LNCAP (cell line): ENCODE measurements around the gene CAMTA1.

ENCODE experiments used
- TF ChIP-seq, protein P1 (sequence below): fragments of 450-650 bp; IDR thresholded peaks from 2 replicates; pipeline ENCODE4 v1.5.1; 2017; ENCODE audit warnings: mild to moderate bottlenecking

The CAMTA1 gene

DNA sequence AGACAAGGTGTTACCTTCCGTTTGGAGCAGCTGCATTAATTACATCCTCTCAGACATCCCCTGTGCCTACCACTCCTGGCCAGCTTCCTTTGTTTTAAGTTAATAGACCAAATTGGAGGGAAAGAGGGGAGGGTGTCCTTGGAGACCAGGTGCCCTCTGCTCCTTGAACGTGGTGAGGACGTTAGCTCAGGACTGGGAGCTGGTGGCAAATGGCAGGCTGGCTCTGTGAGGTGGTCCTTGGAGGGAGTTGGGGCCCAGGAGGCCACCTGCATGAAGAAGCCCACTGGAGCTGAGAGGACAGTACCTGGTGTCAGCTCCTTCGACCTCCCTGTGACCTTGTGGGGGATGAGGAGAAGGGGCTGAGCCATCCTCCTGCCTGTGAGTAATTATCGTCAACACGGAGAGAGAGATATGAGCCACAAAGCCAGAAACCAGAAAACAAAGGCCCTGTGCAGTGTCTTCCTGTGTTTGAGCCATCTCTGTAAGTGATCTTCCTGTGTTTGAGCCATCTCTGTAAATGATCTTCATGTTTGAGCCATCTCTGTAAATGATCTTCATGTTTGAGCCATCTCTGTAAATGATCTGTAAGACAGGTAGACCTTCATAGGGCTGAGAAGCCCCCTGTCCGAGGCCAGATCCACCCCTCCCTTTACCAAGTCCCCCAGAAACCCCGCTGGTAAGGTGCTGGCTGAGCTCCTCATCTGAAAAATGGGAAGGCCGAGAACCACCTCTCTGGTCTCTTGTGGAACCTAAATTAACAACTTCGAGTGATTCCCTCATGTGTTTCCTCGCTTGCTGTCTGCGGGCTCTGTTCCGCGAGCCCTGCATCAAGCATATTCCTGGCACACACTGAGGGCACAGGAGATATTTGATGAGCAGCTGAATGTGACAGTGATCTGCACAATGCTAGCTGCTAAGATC is 126.0 kb downstream of the CAMTA1 start:
- TF ChIP-seq, protein P1, sequence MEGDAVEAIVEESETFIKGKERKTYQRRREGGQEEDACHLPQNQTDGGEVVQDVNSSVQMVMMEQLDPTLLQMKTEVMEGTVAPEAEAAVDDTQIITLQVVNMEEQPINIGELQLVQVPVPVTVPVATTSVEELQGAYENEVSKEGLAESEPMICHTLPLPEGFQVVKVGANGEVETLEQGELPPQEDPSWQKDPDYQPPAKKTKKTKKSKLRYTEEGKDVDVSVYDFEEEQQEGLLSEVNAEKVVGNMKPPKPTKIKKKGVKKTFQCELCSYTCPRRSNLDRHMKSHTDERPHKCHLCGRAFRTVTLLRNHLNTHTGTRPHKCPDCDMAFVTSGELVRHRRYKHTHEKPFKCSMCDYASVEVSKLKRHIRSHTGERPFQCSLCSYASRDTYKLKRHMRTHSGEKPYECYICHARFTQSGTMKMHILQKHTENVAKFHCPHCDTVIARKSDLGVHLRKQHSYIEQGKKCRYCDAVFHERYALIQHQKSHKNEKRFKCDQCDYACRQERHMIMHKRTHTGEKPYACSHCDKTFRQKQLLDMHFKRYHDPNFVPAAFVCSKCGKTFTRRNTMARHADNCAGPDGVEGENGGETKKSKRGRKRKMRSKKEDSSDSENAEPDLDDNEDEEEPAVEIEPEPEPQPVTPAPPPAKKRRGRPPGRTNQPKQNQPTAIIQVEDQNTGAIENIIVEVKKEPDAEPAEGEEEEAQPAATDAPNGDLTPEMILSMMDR = no peak

DNA sequence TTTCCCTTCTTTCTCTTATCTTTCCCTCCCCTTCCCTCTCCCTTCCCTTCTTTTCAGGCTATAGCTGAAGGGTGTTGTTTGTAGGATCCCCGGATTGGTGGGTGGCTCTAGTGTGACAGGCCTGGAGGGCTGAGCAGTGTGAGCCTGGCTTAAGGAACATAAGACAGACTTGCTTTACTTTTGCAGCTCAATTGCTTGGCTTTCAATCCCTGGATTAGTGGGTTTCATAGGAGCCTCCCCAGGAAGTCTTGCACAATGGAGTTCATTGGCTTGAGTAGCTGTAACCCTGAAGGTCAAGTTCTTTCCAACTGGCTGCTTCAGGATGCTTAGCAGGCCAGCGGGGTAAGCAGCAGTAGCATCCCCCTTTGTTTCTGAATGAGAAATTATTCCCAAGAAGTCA is 126.7 kb downstream of the CAMTA1 start:
- TF ChIP-seq, protein P1 = no peak

DNA sequence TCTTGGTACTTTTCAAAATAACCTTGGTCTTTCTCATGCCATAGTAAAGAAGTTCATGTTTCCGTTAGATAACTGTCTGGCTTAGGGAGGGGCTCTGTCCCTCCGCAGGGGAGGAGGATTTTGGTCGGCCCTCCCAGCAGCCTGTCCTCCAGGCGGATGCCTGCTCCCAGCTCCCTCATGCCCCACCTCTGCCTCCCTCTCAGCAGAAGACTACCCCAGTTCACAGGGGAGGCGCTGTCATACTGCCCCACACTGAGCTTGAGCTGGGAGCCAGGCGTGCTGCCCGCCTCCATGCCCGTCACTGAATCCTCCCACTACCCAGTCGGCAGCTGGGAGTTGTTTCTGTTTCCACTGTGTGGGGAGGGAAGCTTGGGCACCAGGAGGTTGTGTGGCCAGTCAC is 127.3 kb downstream of the CAMTA1 start:
- TF ChIP-seq, protein P1 = no peak

DNA sequence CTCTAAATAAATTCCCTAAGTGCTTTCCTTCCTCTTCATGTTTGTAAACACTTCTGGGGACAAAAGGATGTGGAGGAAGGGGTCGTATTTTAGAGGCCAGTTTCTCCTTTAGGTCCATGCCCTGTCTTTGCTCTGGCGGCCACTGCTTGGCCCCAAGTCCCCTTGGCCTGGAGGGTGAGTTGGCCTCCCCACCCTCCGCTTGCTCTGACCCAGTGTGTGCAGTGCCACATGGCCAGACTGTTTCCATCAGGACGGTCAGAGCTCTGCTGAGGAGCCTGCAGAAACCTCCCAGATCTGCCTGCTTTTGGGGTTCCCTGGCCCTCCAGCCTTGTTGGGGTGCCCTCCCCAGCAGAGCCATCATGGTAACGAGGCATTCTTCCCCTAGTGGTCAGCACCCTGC is 127.8 kb downstream of the CAMTA1 start:
- TF ChIP-seq, protein P1 = no peak

DNA sequence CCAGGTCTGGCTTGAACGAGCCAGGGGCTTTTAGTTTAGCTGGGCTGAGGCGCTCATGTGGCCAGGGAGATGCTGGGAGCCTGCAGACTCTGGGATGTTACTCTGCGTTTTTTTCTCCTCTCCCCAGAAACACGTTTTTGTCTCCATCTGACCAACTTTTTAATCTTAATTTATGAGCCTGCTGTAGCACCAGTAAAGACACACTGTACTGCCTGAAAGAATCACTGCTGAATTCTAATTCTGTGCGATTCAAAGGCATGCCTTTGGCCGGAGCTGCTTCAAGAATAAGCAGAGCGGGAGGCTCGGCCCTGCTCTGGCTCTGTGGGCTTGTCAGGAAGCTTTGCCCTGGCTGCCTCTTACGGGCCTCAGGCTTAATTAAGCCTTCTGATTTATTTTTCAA is 129.5 kb downstream of the CAMTA1 start:
- TF ChIP-seq, protein P1 = no peak

DNA sequence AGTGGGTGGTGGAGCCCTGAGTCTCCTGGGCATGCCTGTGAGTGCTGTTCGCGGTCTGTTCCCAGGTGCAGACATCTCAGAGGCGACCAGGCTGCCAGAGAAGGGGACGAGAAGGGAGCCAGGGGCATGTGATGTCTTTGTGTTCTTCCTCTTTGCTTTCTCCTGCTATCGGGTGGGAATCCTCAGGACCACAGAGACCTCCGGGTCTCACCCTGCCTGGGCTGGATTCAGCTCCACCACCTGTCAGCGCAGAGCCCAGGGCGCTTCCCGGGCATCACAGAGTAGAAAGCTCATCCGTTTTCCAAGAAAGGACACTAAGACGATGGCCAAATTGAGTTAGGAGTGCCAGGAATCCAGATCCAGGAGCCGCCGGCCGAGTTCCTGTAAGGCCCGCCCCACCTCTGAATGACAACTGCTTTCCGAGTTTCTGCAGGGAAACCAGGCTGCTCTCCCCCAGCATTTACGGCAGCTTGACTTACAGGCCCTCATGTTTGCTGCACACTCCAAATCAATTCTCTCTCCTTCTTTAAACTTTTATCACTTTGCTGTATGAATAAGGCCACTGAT is 130.8 kb downstream of the CAMTA1 start:
- TF ChIP-seq, protein P1 = no peak

DNA sequence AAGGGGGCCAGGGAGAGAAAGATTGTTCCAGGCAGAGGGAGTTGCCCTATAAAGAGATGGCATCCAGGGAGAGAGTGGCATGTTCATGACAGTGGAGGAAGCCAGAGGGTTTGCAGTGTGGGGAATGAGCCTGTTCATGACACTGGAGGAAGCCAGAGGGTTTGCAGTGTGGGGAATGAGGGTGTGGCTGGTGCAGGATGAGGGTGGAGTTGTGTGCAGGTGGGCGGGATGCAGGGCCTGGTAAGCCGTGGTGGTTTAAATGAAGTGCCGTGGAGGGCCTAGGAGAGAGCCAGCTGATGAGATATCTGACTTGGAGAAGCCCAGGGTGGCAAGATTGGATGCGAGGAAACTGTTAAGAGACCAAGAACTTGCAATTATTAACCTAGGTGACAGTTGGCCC is 131.8 kb downstream of the CAMTA1 start:
- TF ChIP-seq, protein P1 = no peak
